Chondrocyte (in vitro differentiated cells): Measurements from ENCODE around the gene GPR155. TPM values are rescaled to one million over a fixed set of nuclear protein-coding genes. Genes with fewer than 3 reads are reported as not detected.
A peak's percentile ranks its signal among the peaks of the same experiment; 100 is the strongest.

ENCODE experiments used
- DNase-seq: peaks from one replicate; pipeline ENCODE4 v3.0.0; 2021; ENCODE audit warnings: mixed read lengths, low spot score
- H3K27ac Mint-ChIP-seq: one replicate; pipeline ENCODE4 v1.8.0; 2021; ENCODE audit warnings: mild to moderate bottlenecking, moderate library complexity, mixed read lengths; ENCODE audit not compliant: unreplicated experiment
- H3K27me3 Mint-ChIP-seq: 2 replicates; pipeline ENCODE4 v1.8.0; 2021; ENCODE audit warnings: low read depth, mixed read lengths
- H3K36me3 Mint-ChIP-seq: 2 replicates; pipeline ENCODE4 v1.8.0; 2021; ENCODE audit warnings: low read depth, mixed read lengths
- H3K4me1 Mint-ChIP-seq: 2 replicates; pipeline ENCODE4 v1.8.0; 2021; ENCODE audit warnings: low read depth, mild to moderate bottlenecking, mixed read lengths
- H3K4me3 Mint-ChIP-seq: one replicate; pipeline ENCODE4 v1.8.0; 2021; ENCODE audit warnings: mild to moderate bottlenecking, moderate library complexity, mixed read lengths; ENCODE audit not compliant: unreplicated experiment
- H3K9me3 Mint-ChIP-seq: 2 replicates; pipeline ENCODE4 v1.8.0; 2021; ENCODE audit warnings: low read depth, mixed read lengths
- CTCF ChIP-seq: fragments of 200-600 bp; sonication (generic); IDR thresholded peaks from 2 replicates; pipeline ENCODE4 v1.5.0; 2021; ENCODE audit warnings: antibody characterized with exemption, mild to moderate bottlenecking, moderate library complexity
- long read RNA-seq: library from polyadenylated mRNA; stranded (forward); transcript quantifications from one replicate; pipeline ENCODE4 v2.0.0, GENCODE V29; 2021
- total RNA-seq: library from RNA; stranded (reverse); gene quantifications from 3 replicates; pipeline ENCODE4 v1.2.1, GENCODE V29; 2021

GPR155 gene
- total RNA-seq, result 11.6 to 15.3 TPM (median 12.8 TPM) in 3 replicates
- long read RNA-seq, full-length matches to known transcripts, result 18 of 28 reads
- long read RNA-seq, partial matches to known transcripts, result 0 of 28 reads
- long read RNA-seq, other reads (novel, unspliced or antisense), result 10 of 28 reads

- H3K4me1 Mint-ChIP-seq, result peaks cover 13% of the 10 kb centered on the region
- no peaks in the 10 kb centered on the region for H3K9me3 Mint-ChIP-seq
- no peaks in the 10 kb centered on the region for H3K27me3 Mint-ChIP-seq
- no peaks in the 10 kb centered on the region for H3K36me3 Mint-ChIP-seq
- H3K4me3 Mint-ChIP-seq, result peak within 1 kb of the TSS; percentile 81
- peak within 1 kb of the TSS; percentile 96 for H3K27ac Mint-ChIP-seq
- DNase-seq, result no peak
- no peak for TF ChIP-seq CTCF
Measured at GRCh38 chr2:174486563-174487107, at the start of gene GPR155. Gene GPR155 (minus strand): TSS chr2:174487029. CDS start chr2:174481956, 5,073 bp downstream.

DNA sequence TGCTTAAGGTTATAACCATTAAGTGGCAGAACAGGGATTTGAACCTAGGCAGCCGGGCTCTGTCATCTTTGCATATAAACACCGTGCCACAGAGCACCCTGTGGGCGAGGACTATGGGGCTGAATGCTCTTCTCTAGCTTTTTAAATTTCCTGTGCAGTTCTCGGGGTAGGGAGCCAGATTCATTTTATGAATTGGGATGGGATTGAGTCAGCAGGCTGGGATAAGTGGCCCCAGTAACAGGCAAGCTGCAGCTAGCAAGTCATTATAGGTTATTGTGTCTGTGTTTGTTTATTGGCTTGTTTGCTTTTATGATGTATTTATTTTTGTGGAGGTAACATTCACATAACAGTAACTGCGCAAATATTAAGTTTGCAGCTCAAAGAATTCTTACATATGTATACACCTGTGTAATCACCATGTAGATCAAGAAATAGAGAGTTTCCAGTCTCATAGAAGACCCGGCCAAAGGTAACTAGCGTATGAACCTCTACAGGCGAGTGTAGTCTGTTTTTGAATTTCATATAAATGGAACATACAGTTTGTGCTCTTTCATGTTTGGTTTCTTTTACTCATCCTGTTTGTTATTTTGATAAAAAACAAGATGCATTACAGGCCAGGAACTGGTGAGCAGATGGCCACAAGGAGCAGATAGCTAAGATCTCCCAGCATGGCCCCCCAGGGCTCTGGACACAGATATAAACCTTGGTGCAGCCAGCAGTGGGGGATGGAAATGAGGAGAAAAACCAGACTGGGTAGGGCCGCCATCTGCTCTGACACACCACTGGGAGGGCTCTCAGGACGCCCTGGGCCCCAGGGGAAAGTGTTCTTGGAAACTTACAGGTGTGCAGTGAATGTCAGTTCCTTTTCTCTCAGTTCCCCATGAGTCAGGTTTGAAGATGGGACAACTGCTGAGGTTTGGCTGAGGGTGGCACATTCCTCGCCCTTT is 49.2 kb upstream of the GPR155 start:
- Mint-ChIP-seq H3K36me3 (no peaks in the 10 kb centered on the region), H3K9me3 (no peaks in the 10 kb centered on the region), H3K4me1 (peaks cover 8% of the 10 kb centered on the region), H3K27ac (no peak overlapping the region), H3K27me3 (no peaks in the 10 kb centered on the region), H3K4me3 (no peak overlapping the region)
- TF ChIP-seq CTCF, result no peak
- DNase-seq, result no peak

DNA sequence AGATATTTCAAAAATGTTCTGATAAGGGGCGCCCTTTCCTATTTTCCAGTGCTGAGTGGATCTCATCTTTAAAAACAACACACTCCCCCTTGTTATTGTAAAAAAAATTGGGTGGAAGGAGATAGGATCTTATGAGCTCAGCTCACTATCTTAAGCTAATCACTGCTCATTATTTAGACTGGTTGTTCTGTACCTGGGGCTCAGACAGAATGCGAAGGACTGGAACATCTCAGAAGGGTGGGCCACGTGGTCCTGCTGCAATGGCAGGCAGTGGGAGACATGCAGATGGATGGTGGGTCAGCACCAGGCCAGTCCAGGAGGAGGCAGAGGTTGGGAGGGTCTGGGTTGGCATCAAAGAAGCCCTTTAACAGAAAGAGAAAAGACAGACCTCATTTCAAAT is 48.3 kb upstream of the GPR155 start:
- Mint-ChIP-seq H3K4me1 (peaks cover 10% of the 10 kb centered on the region), H3K4me3 (no peak overlapping the region), H3K27ac (no peak overlapping the region), H3K36me3 (no peaks in the 10 kb centered on the region), H3K27me3 (no peaks in the 10 kb centered on the region), H3K9me3 (no peaks in the 10 kb centered on the region)
- no peak for TF ChIP-seq CTCF
- no peak for DNase-seq

DNA sequence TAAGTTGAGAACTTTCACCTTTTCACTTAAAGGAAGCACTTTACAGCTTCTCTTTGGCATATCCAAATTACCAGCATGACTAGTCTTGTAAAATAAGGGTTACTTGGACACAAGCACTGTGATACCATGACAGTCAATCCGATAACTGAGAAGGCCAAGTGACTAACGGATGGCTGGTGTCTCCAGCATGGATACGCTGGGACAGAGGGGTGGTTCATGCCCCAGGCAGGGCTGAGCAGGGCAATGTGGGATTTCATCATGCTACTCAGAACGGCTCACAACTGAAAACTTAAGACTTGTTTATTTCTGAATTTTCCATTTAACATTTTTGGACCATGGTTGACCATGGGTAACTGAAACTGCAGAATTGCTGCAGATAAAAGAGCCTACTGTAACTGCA is 43.1 kb upstream of the GPR155 start:
- TF ChIP-seq CTCF, result no peak
- peaks cover 12% of the 10 kb centered on the region for H3K9me3 Mint-ChIP-seq
- no peak overlapping the region for H3K4me3 Mint-ChIP-seq
- no peaks in the 10 kb centered on the region for H3K36me3 Mint-ChIP-seq
- H3K27ac Mint-ChIP-seq, result no peak overlapping the region
- H3K27me3 Mint-ChIP-seq, result no peaks in the 10 kb centered on the region
- no peak for DNase-seq
- H3K4me1 Mint-ChIP-seq, result peaks cover 10% of the 10 kb centered on the region

GRCh38 chr2:174527959-174528358 is 41.1 kb upstream of the GPR155 start:
- Mint-ChIP-seq H3K4me3 (no peak overlapping the region), H3K27ac (no peak overlapping the region), H3K27me3 (peaks cover 5% of the 10 kb centered on the region), H3K4me1 (peaks cover 10% of the 10 kb centered on the region), H3K9me3 (peaks cover 12% of the 10 kb centered on the region), H3K36me3 (no peaks in the 10 kb centered on the region)
- no peak for DNase-seq
- TF ChIP-seq CTCF, result no peak
